Measurements from ENCODE around the gene KCNMB3.

Gene KCNMB3

GRCh38 chr3:179288845-179289244 is 37.9 kb upstream of the KCNMB3 start:
- H3K9me3 ChIP-seq (ENCODE audit: insufficient read depth, low read length): 0 out of 2 replicates have a peak, but pooled peaks cover 5% of the 10 kb centered on the region
- no peak overlapping the region for H3K4me3 ChIP-seq (ENCODE audit: insufficient read length, low read depth)
- DNase-seq (ENCODE audit: low read depth, low spot score): no peak
- H3K36me3 ChIP-seq (ENCODE audit: insufficient read depth, insufficient read length, low read length): no peaks in the 10 kb centered on the region
- H3K27me3 ChIP-seq (ENCODE audit: insufficient read depth, insufficient read length): no peaks in the 10 kb centered on the region
- TF ChIP-seq ZNF274 (IDR thresholded peaks at IDR 0.05; ENCODE audit: low read depth, low read length) (no peak), YY1 (IDR thresholded peaks at IDR 0.05; ENCODE audit: insufficient read depth, insufficient read length) (no peak), SUZ12 (IDR thresholded peaks at IDR 0.05; ENCODE audit: extremely low read depth, insufficient read depth, insufficient read length) (no peak)
- no peaks in the 10 kb centered on the region for H3K4me1 ChIP-seq (ENCODE audit: insufficient read depth, insufficient read length)
- H3K9ac ChIP-seq (ENCODE audit: insufficient read length, low read depth): no peak overlapping the region

GRCh38 chr3:179286331-179286730 is 35.4 kb upstream of the KCNMB3 start:
- no peak for TF ChIP-seq SUZ12 (IDR thresholded peaks at IDR 0.05; ENCODE audit: extremely low read depth, insufficient read depth, insufficient read length)
- no peak for TF ChIP-seq YY1 (IDR thresholded peaks at IDR 0.05; ENCODE audit: insufficient read depth, insufficient read length)
- no peak for TF ChIP-seq ZNF274 (IDR thresholded peaks at IDR 0.05; ENCODE audit: low read depth, low read length)
- Histone ChIP-seq H3K27me3 (ENCODE audit: insufficient read depth, insufficient read length) (no peaks in the 10 kb centered on the region), H3K4me3 (ENCODE audit: insufficient read length, low read depth) (no peak overlapping the region), H3K9ac (ENCODE audit: insufficient read length, low read depth) (no peak overlapping the region), H3K36me3 (ENCODE audit: insufficient read depth, insufficient read length, low read length) (no peaks in the 10 kb centered on the region), H3K4me1 (ENCODE audit: insufficient read depth, insufficient read length) (no peaks in the 10 kb centered on the region), H3K9me3 (ENCODE audit: insufficient read depth, low read length) (0 out of 2 replicates have a peak, but pooled peaks cover 5% of the 10 kb centered on the region)
- no peak for DNase-seq (ENCODE audit: low read depth, low spot score)

- Histone ChIP-seq H3K9ac (ENCODE audit: insufficient read length, low read depth) (no peak overlapping the region), H3K4me1 (ENCODE audit: insufficient read depth, insufficient read length) (no peaks in the 10 kb centered on the region), H3K36me3 (ENCODE audit: insufficient read depth, insufficient read length, low read length) (no peaks in the 10 kb centered on the region), H3K4me3 (ENCODE audit: insufficient read length, low read depth) (no peak overlapping the region), H3K9me3 (ENCODE audit: insufficient read depth, low read length) (no peaks in the 10 kb centered on the region), H3K27me3 (ENCODE audit: insufficient read depth, insufficient read length) (no peaks in the 10 kb centered on the region)
- DNase-seq (ENCODE audit: low read depth, low spot score): no peak
- TF ChIP-seq YY1 (IDR thresholded peaks at IDR 0.05; ENCODE audit: insufficient read depth, insufficient read length) (no peak), SUZ12 (IDR thresholded peaks at IDR 0.05; ENCODE audit: extremely low read depth, insufficient read depth, insufficient read length) (no peak), ZNF274 (IDR thresholded peaks at IDR 0.05; ENCODE audit: low read depth, low read length) (no peak)
These were observed 30.9 kb upstream of the KCNMB3 start for GRCh38 chr3:179281825-179282224.

GRCh38 chr3:179279837-179280236 is 28.9 kb upstream of the KCNMB3 start:
- H3K9ac ChIP-seq (ENCODE audit: insufficient read length, low read depth): no peak overlapping the region
- no peaks in the 10 kb centered on the region for H3K27me3 ChIP-seq (ENCODE audit: insufficient read depth, insufficient read length)

GRCh38 chr3:179278932-179279693 is 28.2 kb upstream of the KCNMB3 start:
- Histone ChIP-seq H3K9me3 (ENCODE audit: insufficient read depth, low read length) (no peaks in the 10 kb centered on the region), H3K27me3 (ENCODE audit: insufficient read depth, insufficient read length) (no peaks in the 10 kb centered on the region), H3K4me1 (ENCODE audit: insufficient read depth, insufficient read length) (no peaks in the 10 kb centered on the region), H3K4me3 (ENCODE audit: insufficient read length, low read depth) (no peak overlapping the region), H3K9ac (ENCODE audit: insufficient read length, low read depth) (no peak overlapping the region), H3K36me3 (ENCODE audit: insufficient read depth, insufficient read length, low read length) (no peaks in the 10 kb centered on the region)
- TF ChIP-seq YY1 (IDR thresholded peaks at IDR 0.05; ENCODE audit: insufficient read depth, insufficient read length) (no peak), ZNF274 (IDR thresholded peaks at IDR 0.05; ENCODE audit: low read depth, low read length) (no peak), SUZ12 (IDR thresholded peaks at IDR 0.05; ENCODE audit: extremely low read depth, insufficient read depth, insufficient read length) (no peak)
- no peak for DNase-seq (ENCODE audit: low read depth, low spot score)

More at GRCh38 chr3:179279837-179280236, 28.9 kb upstream of the KCNMB3 start:
- Histone ChIP-seq H3K9me3 (ENCODE audit: insufficient read depth, low read length) (no peaks in the 10 kb centered on the region), H3K4me1 (ENCODE audit: insufficient read depth, insufficient read length) (no peaks in the 10 kb centered on the region), H3K36me3 (ENCODE audit: insufficient read depth, insufficient read length, low read length) (no peaks in the 10 kb centered on the region), H3K4me3 (ENCODE audit: insufficient read length, low read depth) (no peak overlapping the region)
- no peak for DNase-seq (ENCODE audit: low read depth, low spot score)
- TF ChIP-seq ZNF274 (IDR thresholded peaks at IDR 0.05; ENCODE audit: low read depth, low read length) (no peak), YY1 (IDR thresholded peaks at IDR 0.05; ENCODE audit: insufficient read depth, insufficient read length) (no peak), SUZ12 (IDR thresholded peaks at IDR 0.05; ENCODE audit: extremely low read depth, insufficient read depth, insufficient read length) (no peak)

GRCh38 chr3:179278151-179278550 is 27.2 kb upstream of the KCNMB3 start:
- H3K9ac ChIP-seq (ENCODE audit: insufficient read length, low read depth): no peak overlapping the region
- TF ChIP-seq ZNF274 (IDR thresholded peaks at IDR 0.05; ENCODE audit: low read depth, low read length) (no peak), SUZ12 (IDR thresholded peaks at IDR 0.05; ENCODE audit: extremely low read depth, insufficient read depth, insufficient read length) (no peak), YY1 (IDR thresholded peaks at IDR 0.05; ENCODE audit: insufficient read depth, insufficient read length) (no peak)
- no peaks in the 10 kb centered on the region for H3K36me3 ChIP-seq (ENCODE audit: insufficient read depth, insufficient read length, low read length)
- DNase-seq (ENCODE audit: low read depth, low spot score): no peak
- no peaks in the 10 kb centered on the region for H3K4me1 ChIP-seq (ENCODE audit: insufficient read depth, insufficient read length)
- no peaks in the 10 kb centered on the region for H3K27me3 ChIP-seq (ENCODE audit: insufficient read depth, insufficient read length)
- no peaks in the 10 kb centered on the region for H3K9me3 ChIP-seq (ENCODE audit: insufficient read depth, low read length)
- H3K4me3 ChIP-seq (ENCODE audit: insufficient read length, low read depth): no peak overlapping the region

- Histone ChIP-seq H3K36me3 (ENCODE audit: insufficient read depth, insufficient read length, low read length) (no peaks in the 10 kb centered on the region), H3K9me3 (ENCODE audit: insufficient read depth, low read length) (no peaks in the 10 kb centered on the region), H3K4me1 (ENCODE audit: insufficient read depth, insufficient read length) (no peaks in the 10 kb centered on the region), H3K27me3 (ENCODE audit: insufficient read depth, insufficient read length) (no peaks in the 10 kb centered on the region), H3K9ac (ENCODE audit: insufficient read length, low read depth) (no peak overlapping the region), H3K4me3 (ENCODE audit: insufficient read length, low read depth) (no peak overlapping the region)
- TF ChIP-seq ZNF274 (IDR thresholded peaks at IDR 0.05; ENCODE audit: low read depth, low read length) (no peak), YY1 (IDR thresholded peaks at IDR 0.05; ENCODE audit: insufficient read depth, insufficient read length) (no peak), SUZ12 (IDR thresholded peaks at IDR 0.05; ENCODE audit: extremely low read depth, insufficient read depth, insufficient read length) (no peak)
- no peak for DNase-seq (ENCODE audit: low read depth, low spot score)
These were observed 25.8 kb upstream of the KCNMB3 start for GRCh38 chr3:179276743-179277142.

Data from NT2/D1 (cell line).